Esophagus squamous epithelium (tissue), 5 donors: ENCODE data around the gene SPRR1B. TPM values are rescaled to one million over a fixed set of nuclear protein-coding genes. Genes with fewer than 3 reads are reported as not detected.

ENCODE experiments used
- DNase-seq: peaks from one replicate; lab custom pipeline; 2025; lab: John Stamatoyannopoulos, UW
- H3K27ac ChIP-seq, 4 donors: fragments of 200-600 bp; sonication (generic); one replicate each; pipeline ENCODE4 v1.5.1; 2016 to 2019; ENCODE audit warnings: mild to moderate bottlenecking in 1 of 4
- H3K27me3 ChIP-seq, 4 donors: fragments of 200-600 bp; sonication (generic); 1 replicate in 3 of 4; 2 replicates in 1 of 4; pipeline versions ENCODE4 v1.5.1 to v1.6.0; 2017 to 2021; ENCODE audit warnings: antibody characterized with exemption in 1 of 4
- H3K36me3 ChIP-seq, 3 donors: fragments of 200-600 bp; sonication (generic); one replicate each; pipeline ENCODE4 v1.5.1; 2016 to 2019
- H3K4me1 ChIP-seq, 3 donors: fragments of 200-600 bp; sonication (generic); one replicate each; pipeline ENCODE4 v1.5.1; 2017 to 2019
- H3K4me3 ChIP-seq, 4 donors: fragments of 200-600 bp; sonication (generic); 1 replicate in 3 of 4; 2 replicates in 1 of 4; pipeline ENCODE4 v1.5.1; 2016 to 2019; ENCODE audit warnings: mild to moderate bottlenecking in 2 of 4, moderate library complexity in 1 of 4
- H3K9me3 ChIP-seq, 3 donors: fragments of 200-600 bp; sonication (generic); one replicate each; pipeline ENCODE4 v1.5.1; 2016 to 2019
- POLR2A ChIP-seq, 4 donors: fragments of 450-650 bp; IDR thresholded peaks; one replicate each; pipeline ENCODE4 v1.6.1; 2017; ENCODE audit warnings: antibody characterized with exemption in 4 of 4, mild to moderate bottlenecking in 4 of 4, moderate library complexity in 3 of 4
- WGBS, 2 donors: methylation state at CpG; one replicate each; pipeline ENCODE4 v1.1.5; 2018; 5-methylcytosine and 5-hydroxymethylcytosine counted together
- intact Hi-C: fragments of 100-400 bp; cut with DNase I; formaldehyde crosslinking; loops from one replicate; pipeline ENCODE4 v1.15.0; 2022
- total RNA-seq, 4 donors: library from RNA; depleted of rRNA; stranded (reverse); fragments of >200 nt; gene quantifications; one replicate each; pipeline ENCODE4 v1.1.0, GENCODE V29; 2016
- TF ChIP-seq, protein P1 (sequence below), 6 experiments: fragments of 450-650 bp in 4 of 6; fragments of 200-600 bp in 2 of 6; sonication (generic) in 2 of 6; IDR thresholded peaks; one replicate each; pipeline ENCODE4 v1.5.1; 2016 to 2019; ENCODE audit warnings: antibody characterized with exemption in 6 of 6, mild to moderate bottlenecking in 4 of 6, moderate library complexity in 4 of 6
- donor health status: DM: yes; HTN: yes; CAD: no.

SPRR1B gene
- total RNA-seq, 4 donors from 2014 or later = 102 to 3,090 (median 871) TPM

GRCh38 chr1:153023109-153023508 lies 7.9 kb upstream of the SPRR1B start:
- 76 to 78% methylated on average over 4 to 5 of the region's 7 CpGs for WGBS, 2 donors
- Histone ChIP-seq H3K27ac (no peak overlapping the region), H3K27me3 (no peaks in the 10 kb centered on the region), H3K4me1 (peaks cover 0 to 10% (median 0%) of the 10 kb centered on the region in 3 donors), H3K36me3 (peaks cover 0 to 5% (median 0%) of the 10 kb centered on the region in 3 donors), H3K4me3 (no peak overlapping the region), H3K9me3 (no peaks in the 10 kb centered on the region)
- DNase-seq = no peak
- no peak for TF ChIP-seq POLR2A (IDR thresholded peaks at IDR 0.05)
- TF ChIP-seq, protein P1, sequence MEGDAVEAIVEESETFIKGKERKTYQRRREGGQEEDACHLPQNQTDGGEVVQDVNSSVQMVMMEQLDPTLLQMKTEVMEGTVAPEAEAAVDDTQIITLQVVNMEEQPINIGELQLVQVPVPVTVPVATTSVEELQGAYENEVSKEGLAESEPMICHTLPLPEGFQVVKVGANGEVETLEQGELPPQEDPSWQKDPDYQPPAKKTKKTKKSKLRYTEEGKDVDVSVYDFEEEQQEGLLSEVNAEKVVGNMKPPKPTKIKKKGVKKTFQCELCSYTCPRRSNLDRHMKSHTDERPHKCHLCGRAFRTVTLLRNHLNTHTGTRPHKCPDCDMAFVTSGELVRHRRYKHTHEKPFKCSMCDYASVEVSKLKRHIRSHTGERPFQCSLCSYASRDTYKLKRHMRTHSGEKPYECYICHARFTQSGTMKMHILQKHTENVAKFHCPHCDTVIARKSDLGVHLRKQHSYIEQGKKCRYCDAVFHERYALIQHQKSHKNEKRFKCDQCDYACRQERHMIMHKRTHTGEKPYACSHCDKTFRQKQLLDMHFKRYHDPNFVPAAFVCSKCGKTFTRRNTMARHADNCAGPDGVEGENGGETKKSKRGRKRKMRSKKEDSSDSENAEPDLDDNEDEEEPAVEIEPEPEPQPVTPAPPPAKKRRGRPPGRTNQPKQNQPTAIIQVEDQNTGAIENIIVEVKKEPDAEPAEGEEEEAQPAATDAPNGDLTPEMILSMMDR (IDR thresholded peaks at IDR 0.05) = no peak
- intact Hi-C loops = no loop called here

DNA sequence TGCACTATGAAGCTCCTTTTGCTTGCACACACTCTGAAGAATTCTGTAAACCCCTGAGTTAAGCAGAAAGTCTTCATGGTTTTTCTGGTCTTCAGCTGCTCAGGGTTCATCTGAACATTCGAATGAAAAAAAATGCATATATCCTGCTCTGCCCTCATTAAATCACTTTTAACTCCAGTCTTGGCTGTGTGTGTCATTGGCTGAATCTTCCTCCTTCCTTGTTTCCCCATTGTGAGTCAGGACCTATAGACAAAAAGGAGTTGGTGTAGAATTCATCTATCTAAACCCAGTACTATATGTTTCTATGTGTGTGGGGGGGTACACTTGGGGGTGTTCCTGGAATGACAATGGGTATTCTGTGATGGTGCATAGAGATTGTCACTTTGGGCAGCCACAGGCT lies 6.6 kb upstream of the SPRR1B start:
- DNase-seq = no peak
- WGBS, 2 donors = 75 to 77% methylated on average over 1 of the region's 1 CpG
- H3K36me3 ChIP-seq = no peaks in the 10 kb centered on the region
- H3K27ac ChIP-seq = no peak overlapping the region
- no peaks in the 10 kb centered on the region for H3K4me1 ChIP-seq
- H3K27me3 ChIP-seq = no peaks in the 10 kb centered on the region
- intact Hi-C loops = no loop called here
- TF ChIP-seq, protein P1 (IDR thresholded peaks at IDR 0.05) = no peak
- no peak for TF ChIP-seq POLR2A (IDR thresholded peaks at IDR 0.05)
- H3K9me3 ChIP-seq = no peaks in the 10 kb centered on the region
- H3K4me3 ChIP-seq = no peak overlapping the region

GRCh38 chr1:153025797-153026196 lies 5.2 kb upstream of the SPRR1B start:
- H3K27me3 ChIP-seq = no peaks in the 10 kb centered on the region
- H3K27ac ChIP-seq = no peak overlapping the region
- peaks cover 0 to 5% (median 0%) of the 10 kb centered on the region in 3 donors for H3K4me1 ChIP-seq
- WGBS, 2 donors = 21 to 48% methylated on average over 1 of the region's 1 CpG
- no peak overlapping the region for H3K4me3 ChIP-seq
- no peak for TF ChIP-seq POLR2A (IDR thresholded peaks at IDR 0.05)
- TF ChIP-seq, protein P1 (IDR thresholded peaks at IDR 0.05) = no peak
- intact Hi-C loops = no loop called here
- H3K9me3 ChIP-seq = no peaks in the 10 kb centered on the region
- no peak for DNase-seq
- no peaks in the 10 kb centered on the region for H3K36me3 ChIP-seq

- intact Hi-C loops = no loop called here
- TF ChIP-seq, protein P1 (IDR thresholded peaks at IDR 0.05) = no peak
- TF ChIP-seq POLR2A (IDR thresholded peaks at IDR 0.05) = no peak
- Histone ChIP-seq H3K4me1 (peaks cover 0 to 33% (median 4%) of the 10 kb centered on the region in 3 donors), H3K36me3 (no peaks in the 10 kb centered on the region), H3K27ac (no peak overlapping the region), H3K9me3 (no peaks in the 10 kb centered on the region), H3K4me3 (no peak overlapping the region), H3K27me3 (no peaks in the 10 kb centered on the region)
- WGBS, 2 donors = 61 to 83% methylated on average over 1 of the region's 1 CpG
- DNase-seq = no peak
These were observed 2.2 kb upstream of the SPRR1B start for GRCh38 chr1:153028766-153029165.

GRCh38 chr1:153032073-153032472 lies 1.1 kb downstream of the SPRR1B start:
- intact Hi-C loops = no loop called here
- no peaks in the 10 kb centered on the region for H3K36me3 ChIP-seq
- peaks cover 0 to 39% (median 4%) of the 10 kb centered on the region in 3 donors for H3K4me1 ChIP-seq
- peak overlapping the region; percentile 55 to 67 (median 58) for H3K27ac ChIP-seq
- no peaks in the 10 kb centered on the region for H3K27me3 ChIP-seq
- TF ChIP-seq, protein P1 (IDR thresholded peaks at IDR 0.05) = no peak
- TF ChIP-seq POLR2A (IDR thresholded peaks at IDR 0.05) = no peak
- H3K9me3 ChIP-seq = no peaks in the 10 kb centered on the region
- peak overlapping the region in 3 of 4 donors; percentile 8 to 41 (median 24) for H3K4me3 ChIP-seq
- DNase-seq = no peak
